GM12878 (cell line): ENCODE measurements around the gene SLC43A1. TPM values are rescaled to one million over a fixed set of nuclear protein-coding genes. Genes with fewer than 3 reads are reported as not detected.

ENCODE experiments used
- ATAC-seq: fragments of 200-7000 bp; cut with Tn5 transposase; 3 replicates; pipeline ENCODE4 v1.9.1; 2020; ENCODE audit warnings: mild to moderate bottlenecking, moderate library complexity
- BruUV-seq: library from RNA; stranded (reverse); fragments of 400-500 nt; replicated peaks from 2 replicates; lab custom pipeline; 2021; lab: Mats Ljungman, UMichigan
- CTCF ChIA-PET: fragments of 300-600 bp; sonication (Branson Sonifier 250); formaldehyde crosslinking; extraction: SDS; loops from one replicate; lab custom pipeline; 2021; ENCODE audit warnings: inconsistent platforms; lab: Yijun Ruan, JAX
- POLR2A ChIA-PET: fragments of 350-600 bp; formaldehyde crosslinking; extraction: SDS; loops from one replicate; lab custom pipeline; 2021; ENCODE audit warnings: inconsistent platforms; lab: Charles Lee
- RAD21 ChIA-PET: fragments of 300-600 bp; sonication (Branson Sonifier 250); formaldehyde crosslinking; loops from one replicate; lab custom pipeline; 2023; ENCODE audit warnings: antibody characterized with exemption; ENCODE audit not compliant: unreplicated experiment; lab: Charles Lee
- SMC1A ChIA-PET: fragments of 300-600 bp; sonication (Branson Sonifier 250); formaldehyde crosslinking; loops from one replicate; lab custom pipeline; 2023; ENCODE audit not compliant: unreplicated experiment, uncharacterized antibody; lab: Charles Lee
- DNase-seq: peaks from one replicate; pipeline ENCODE4 v3.0.0-alpha.2; 2011; ENCODE audit warnings: low read depth, low spot score
- FAIRE-seq: peaks from 3 replicates; lab custom pipeline; 2011; peaks lifted over from hg19 to GRCh38; lab: Jason Lieb, UNC
- H2AFZ ChIP-seq: 2 replicates; pipeline ENCODE4 v1.6.0; 2011; ENCODE audit warnings: low read depth, low read length, control low read depth; ENCODE audit not compliant: control insufficient read depth
- H3K27ac ChIP-seq: 2 replicates; pipeline ENCODE4 v1.5.1; 2011; ENCODE audit warnings: control low read depth; ENCODE audit not compliant: control insufficient read depth, insufficient read depth
- H3K27me3 ChIP-seq, 2 experiments: replicated peaks in 1 of 2; 2 replicates each; pipeline versions ENCODE4 v1.6.0 to v1.6.1; 2011; ENCODE audit warnings: low read length in 1 of 2; ENCODE audit not compliant: control insufficient read depth in 2 of 2, insufficient read depth in 2 of 2
- H3K36me3 ChIP-seq, 2 experiments: 2 replicates each; pipeline ENCODE4 v1.5.1; 2011; ENCODE audit warnings: low read length in 1 of 2; ENCODE audit not compliant: control insufficient read depth in 2 of 2, insufficient read depth in 2 of 2
- H3K4me1 ChIP-seq: 2 replicates; pipeline ENCODE4 v1.6.1; 2011; ENCODE audit warnings: mild to moderate bottlenecking, low read length, moderate library complexity, mixed read lengths; ENCODE audit not compliant: control insufficient read depth, insufficient read depth
- H3K4me2 ChIP-seq: 2 replicates; pipeline ENCODE4 v1.6.0; 2011; ENCODE audit warnings: control low read depth; ENCODE audit not compliant: control insufficient read depth, insufficient read depth
- H3K4me3 ChIP-seq: fragments of 200-600 bp; sonication (generic); 2 replicates; pipeline ENCODE4 v1.5.1; 2016
- H3K79me2 ChIP-seq: 2 replicates; pipeline ENCODE4 v1.6.0; 2011; ENCODE audit warnings: low read length; ENCODE audit not compliant: control insufficient read depth, insufficient read depth
- H3K9ac ChIP-seq: 2 replicates; pipeline ENCODE4 v1.8.0; 2011; ENCODE audit warnings: low read length, control low read depth, mixed read lengths; ENCODE audit not compliant: control insufficient read depth, insufficient read depth
- H3K9me3 ChIP-seq: replicated peaks from 3 replicates; pipeline ENCODE4 v1.5.1; 2011; ENCODE audit warnings: mild to moderate bottlenecking, low read length; ENCODE audit not compliant: control insufficient read depth, insufficient read depth
- H4K20me1 ChIP-seq: 2 replicates; pipeline ENCODE4 v1.6.0; 2011; ENCODE audit not compliant: control insufficient read depth, insufficient read depth
- CBX5 ChIP-seq: sonication (generic); IDR thresholded peaks from 2 replicates; pipeline ENCODE4 v1.6.1; 2016; ENCODE audit warnings: low read depth, moderate library complexity, mild to moderate bottlenecking, inconsistent platforms
- EZH2 ChIP-seq: IDR thresholded peaks from 2 replicates; pipeline ENCODE4 v1.6.1; 2012; ENCODE audit warnings: low read depth, mild to moderate bottlenecking, control low read depth, inconsistent platforms, low read length, borderline replicate concordance; ENCODE audit not compliant: control insufficient read depth
- IRF5 ChIP-seq: fragments of 450-650 bp; IDR thresholded peaks from 2 replicates; pipeline ENCODE4 v1.6.1; 2017; ENCODE audit warnings: borderline replicate concordance
- STAT1 ChIP-seq: fragments of 450-650 bp; conservative IDR thresholded peaks from 2 replicates; pipeline ENCODE4 v1.6.1; 2014; ENCODE audit warnings: antibody characterized with exemption, mild to moderate bottlenecking
- ZBTB4 ChIP-seq: fragments of 450-650 bp; formaldehyde crosslinking; IDR thresholded peaks from 2 replicates; pipeline ENCODE4 v1.4.0; 2022; ENCODE audit warnings: mild to moderate bottlenecking, moderate library complexity
- WGBS: methylation state at CpG from one replicate; pipeline ENCODE4 v1.1.6; 2016; ENCODE audit warnings: low lambda C conversion rate; ENCODE audit not compliant: insufficient replicate concordance, insufficient coverage; ENCODE audit errors: missing lambda C conversion rate; 5-methylcytosine and 5-hydroxymethylcytosine counted together
- in situ Hi-C: fragments of 300-500 bp; cut with MboI; formaldehyde crosslinking; loops from 9 replicates; pipeline ENCODE4 v1.14.3; 2018; ENCODE audit warnings: mixed read lengths
- intact Hi-C: fragments of 100-400 bp; cut with micrococcal nuclease; formaldehyde crosslinking; loops from one replicate; pipeline ENCODE4 v1.14.2; 2022; ENCODE audit not compliant: unreplicated experiment
- polyA plus RNA-seq, 11 experiments: library from polyadenylated mRNA; depleted of rRNA in 4 of 11; unstranded in 6 of 11; stranded (reverse) in 5 of 11; fragments of >200 nt; fragmentation: Nextera tagmentation in 4 of 11; fragmentation: Illumina TruSeq in 1 of 11; extraction: Ambion mirVana in 4 of 11; extraction: Trizol in 1 of 11; gene quantifications; 1 replicate in 1 of 11; 2 replicates in 10 of 11; pipeline versions ENCODE4 v1.2.1 to v1.2.3, GENCODE V29; 2011 to 2016; ENCODE audit warnings: inconsistent platforms in 2 of 11, missing spikeins in 2 of 11, low read depth in 1 of 11
- total RNA-seq, 4 experiments: library from RNA; depleted of rRNA in 3 of 4; stranded (reverse); fragments of >200 nt in 3 of 4; fragmentation: Illumina TruSeq in 1 of 4; extraction: Trizol in 1 of 4; gene quantifications; 2 replicates each; pipeline versions ENCODE4 v1.2.1 to v1.2.3, GENCODE V29; 2013 to 2021

SLC43A1 gene
- total and polyA plus RNA-seq, 10 of the 15 experiments (the other 5 are each of a cell fraction or from before 2014, with no cell fraction given) = 1.0 to 17.8 (median 12.6) TPM

- TF ChIP-seq ZBTB4 (CRISPR knock-in tag) = no peak
Measured at GRCh38 chr11:57474803-57475115, 40.7 kb downstream of the SLC43A1 start (continued).

- peak overlapping the region; percentile 16 for H2AFZ ChIP-seq
- DNase-seq (peak; percentile 53), ATAC-seq (peak; percentile 54), FAIRE-seq (no peak)
- ChIA-PET CTCF (interaction anchor here (0.8 to 7.2 kb wide), 13 partner anchors 10 to 170 kb away, joined by 3 to 101 read pairs (median 5); partner anchors contain the start of genes RTN4RL2 and UBE2L6), SMC1A (interaction anchor here (0.8 to 2.2 kb wide), 7 partner anchors 10 to 48 kb away, joined by 3 to 19 read pairs (median 4); no protein-coding TSS in a partner anchor), POLR2A (interaction anchor here (0.6 to 0.8 kb wide), 2 partner anchors 42 to 49 kb away, joined by 3 to 7 read pairs; no protein-coding TSS in a partner anchor), RAD21 (interaction anchor here (0.8 to 3.5 kb wide), 6 partner anchors 14 to 129 kb away, joined by 3 to 18 read pairs (median 9); partner anchors contain the start of gene RTN4RL2)
- no peaks in the 10 kb centered on the region for H3K36me3 ChIP-seq
- BruUV-seq = no TSS peak
- no peaks in the 10 kb centered on the region for H4K20me1 ChIP-seq
- no peak overlapping the region for H3K4me3 ChIP-seq
- no peaks in the 10 kb centered on the region for H3K27me3 ChIP-seq
- in situ Hi-C loops (no loop called here), intact Hi-C loops (no loop called here)
- H3K9ac ChIP-seq = no peak overlapping the region
- no peaks in the 10 kb centered on the region for H3K79me2 ChIP-seq
- H3K4me1 ChIP-seq = peaks cover 24% of the 10 kb centered on the region
- H3K27ac ChIP-seq = 0 out of 2 replicates have a peak overlapping the region, but pooled peaks have one; percentile 35
- no peaks in the 10 kb centered on the region for H3K9me3 ChIP-seq
- 61% methylated on average over 9 of the region's 9 CpGs for WGBS
- H3K4me2 ChIP-seq = peak overlapping the region; percentile 66
- TF ChIP-seq IRF5 = no peak
- no peak for TF ChIP-seq CBX5
- TF ChIP-seq EZH2 = no peak
- TF ChIP-seq ZBTB4 (CRISPR knock-in tag) = no peak
- no peak for TF ChIP-seq STAT1
Measured at GRCh38 chr11:57474017-57474802, 41.3 kb downstream of the SLC43A1 start.
